HG03565 (cell line): ENCODE data around the gene TNNI2.

ENCODE experiments used
- ATAC-seq: cut with Tn5 transposase; IDR thresholded peaks from one replicate; pipeline ENCODE4 v1.9.1; 2021; ENCODE audit warnings: mild to moderate bottlenecking, moderate library complexity; ENCODE audit not compliant: unreplicated experiment

Gene TNNI2

GRCh38 chr11:1832211-1832919 is 6.4 kb upstream of the TNNI2 start:
- no peak for ATAC-seq

- ATAC-seq = no peak
These were observed 5.9 kb upstream of the TNNI2 start for GRCh38 chr11:1832920-1833295.

GRCh38 chr11:1834062-1834610 is 4.6 kb upstream of the TNNI2 start:
- ATAC-seq = no peak

- ATAC-seq = no peak
These were observed 3.8 kb upstream of the TNNI2 start, which contains the start of gene SYT8 for GRCh38 chr11:1834779-1835670. TSS of gene SYT8 (plus strand) at chr11:1834990. CDS start at chr11:1835106, 116 bp downstream.

- no peak for ATAC-seq
These were observed 3.1 kb upstream of the TNNI2 start for GRCh38 chr11:1835671-1836010.

GRCh38 chr11:1836011-1836945 is 2.5 kb upstream of the TNNI2 start:
- ATAC-seq = no peak

- ATAC-seq = no peak
These were observed 1.4 kb upstream of the TNNI2 start for GRCh38 chr11:1837171-1838076.

GRCh38 chr11:1838077-1838425 is 730 bp upstream of the TNNI2 start:
- no peak for ATAC-seq

GRCh38 chr11:1839204-1839923 is 583 bp downstream of the TNNI2 start:
- no peak for ATAC-seq

GRCh38 chr11:1839924-1840779 is 1.4 kb downstream of the TNNI2 start:
- no peak for ATAC-seq

GRCh38 chr11:1840780-1841480 is 2.1 kb downstream of the TNNI2 start:
- no peak for ATAC-seq

GRCh38 chr11:1841511-1842148 is 2.8 kb downstream of the TNNI2 start:
- ATAC-seq = no peak

GRCh38 chr11:1842149-1843097 is 3.6 kb downstream of the TNNI2 start:
- ATAC-seq = no peak

GRCh38 chr11:1843098-1843473 is 4.3 kb downstream of the TNNI2 start:
- ATAC-seq = no peak

GRCh38 chr11:1843796-1844195 is 5.0 kb downstream of the TNNI2 start:
- ATAC-seq = no peak
